Measurements from ENCODE around the gene C1QTNF8. TPM values are rescaled to one million over a fixed set of nuclear protein-coding genes. Genes with fewer than 3 reads are reported as not detected.

Gene C1QTNF8
- total RNA-seq, 4 donors from 2014 or later: not detected

GRCh38 chr16:1039762-1040161, 56.3 kb downstream of the C1QTNF8 start:
- Histone ChIP-seq H3K4me3 (no peak overlapping the region), H3K27ac (no peak overlapping the region), H3K27me3 (no peaks in the 10 kb centered on the region), H3K9me3 (no peaks in the 10 kb centered on the region), H3K36me3 (no peaks in the 10 kb centered on the region), H3K4me1 (no peaks in the 10 kb centered on the region)
- DNase-seq: no peak
- TF ChIP-seq POLR2A (IDR thresholded peaks at IDR 0.05) (no peak), CTCF (IDR thresholded peaks at IDR 0.05) (no peak)

GRCh38 chr16:1038932-1039331, 57.1 kb downstream of the C1QTNF8 start:
- H3K36me3 ChIP-seq: no peaks in the 10 kb centered on the region
- no peak overlapping the region for H3K4me3 ChIP-seq
- no peak for DNase-seq
- no peak overlapping the region for H3K27ac ChIP-seq
- H3K27me3 ChIP-seq: no peaks in the 10 kb centered on the region
- no peaks in the 10 kb centered on the region for H3K4me1 ChIP-seq
- no peak for TF ChIP-seq POLR2A (IDR thresholded peaks at IDR 0.05)
- TF ChIP-seq CTCF (IDR thresholded peaks at IDR 0.05): no peak
- H3K9me3 ChIP-seq: no peaks in the 10 kb centered on the region

Other genes with a start within 250 kb of the C1QTNF8 start
- gene LMF1, start 125.3 kb downstream of the C1QTNF8 start, total RNA-seq: 10 to 100 TPM; 16.3 to 85.4 (median 54.6) TPM
- 1 to 10 TPM in 2 of 4 donors, under 1 TPM in 1, not detected in 1; 0.27 to 3.3 (median 1.1) TPM for gene SOX8, start 114.5 kb downstream of the C1QTNF8 start, total RNA-seq
- gene SSTR5, start 23.5 kb downstream of the C1QTNF8 start, total RNA-seq: 1 to 10 TPM in 2 of 4 donors, not detected in 2; 1.5 to 2.1 TPM
- 10 to 100 TPM in 2 of 4 donors, 1 to 10 TPM in 2; 4.0 to 28.9 (median 9.7) TPM for gene CACNA1H, start 56.9 kb upstream of the C1QTNF8 start, total RNA-seq
- 10 to 100 TPM; 16.4 to 44.6 (median 29.5) TPM for gene TPSG1, start 129.0 kb upstream of the C1QTNF8 start, total RNA-seq
- gene TPSB2, start 133.9 kb upstream of the C1QTNF8 start, total RNA-seq: 10 to 100 TPM; 14.9 to 89.7 (median 50.4) TPM
- gene TPSAB1, start 144.5 kb upstream of the C1QTNF8 start, total RNA-seq: 100 to 1,000 TPM in 1 of 4 donors, 10 to 100 TPM in 3; 23.8 to 130 (median 59.4) TPM
- gene TPSD1, start 159.8 kb upstream of the C1QTNF8 start, total RNA-seq: 10 to 100 TPM in 3 of 4 donors, not detected in 1; 10.3 to 61.1 (median 24.1) TPM
- gene UBE2I, start 213.4 kb upstream of the C1QTNF8 start, total RNA-seq: 100 to 1,000 TPM in 3 of 4 donors, 10 to 100 TPM in 1; 54.1 to 119 (median 107) TPM
- gene BAIAP3, start 237.4 kb upstream of the C1QTNF8 start, total RNA-seq: 100 to 1,000 TPM in 1 of 4 donors, 10 to 100 TPM in 3; 17.9 to 160 (median 29.0) TPM

All from Peyer's patch (tissue), 4 donors.